HK-2 (cell line): ENCODE results near the gene WFDC1.
"Not testable (repeated sequence)": the region's sequence is repeated elsewhere in the genome, so short reads cannot be mapped to it uniquely, and the experiment has no call there.

Source experiments
- DNase-seq: peaks from one replicate; pipeline ENCODE4 v3.0.0-alpha.2; 2018; ENCODE audit not compliant: unreplicated experiment

Gene WFDC1

GRCh38 chr16:84327926-84328505 lies 33.3 kb downstream of the WFDC1 start:
- no peak for DNase-seq

- DNase-seq = no peak
Measured at GRCh38 chr16:84329016-84329415, 34.3 kb downstream of the WFDC1 start.

GRCh38 chr16:84329843-84330684 lies 35.4 kb downstream of the WFDC1 start:
- DNase-seq = no peak

- no peak for DNase-seq
Measured at GRCh38 chr16:84330685-84331050, 36.0 kb downstream of the WFDC1 start.

- DNase-seq = no peak
Measured at GRCh38 chr16:84331998-84332780, 37.5 kb downstream of the WFDC1 start.

- DNase-seq = no peak
Measured at GRCh38 chr16:84332975-84333684, 38.5 kb downstream of the WFDC1 start.

- no peak for DNase-seq
Measured at GRCh38 chr16:84334058-84334457, 39.4 kb downstream of the WFDC1 start.

GRCh38 chr16:84334482-84334881 lies 39.8 kb downstream of the WFDC1 start:
- no peak for DNase-seq

GRCh38 chr16:84337236-84337635 lies 42.6 kb downstream of the WFDC1 start:
- DNase-seq = not testable (repeated sequence)

- DNase-seq = no peak
Measured at GRCh38 chr16:84339311-84339710, 44.6 kb downstream of the WFDC1 start.

GRCh38 chr16:84339766-84340165 lies 45.1 kb downstream of the WFDC1 start:
- DNase-seq = no peak

- DNase-seq = no peak
Measured at GRCh38 chr16:84340325-84341040, 45.8 kb downstream of the WFDC1 start.

- no peak for DNase-seq
Measured at GRCh38 chr16:84341528-84342295, 47.0 kb downstream of the WFDC1 start.

GRCh38 chr16:84343800-84344199 lies 49.1 kb downstream of the WFDC1 start:
- not testable (repeated sequence) for DNase-seq

- DNase-seq = no peak
Measured at GRCh38 chr16:84344781-84345180, 50.1 kb downstream of the WFDC1 start.

- DNase-seq = no peak
Measured at GRCh38 chr16:84347161-84347560, 52.5 kb downstream of the WFDC1 start.

GRCh38 chr16:84348386-84348888 lies 53.8 kb downstream of the WFDC1 start:
- no peak for DNase-seq

- DNase-seq = no peak
Measured at GRCh38 chr16:84349862-84350684, 55.4 kb downstream of the WFDC1 start.

GRCh38 chr16:84350685-84351400 lies 56.2 kb downstream of the WFDC1 start:
- no peak for DNase-seq
